Kidney (tissue), 14 donors: ENCODE measurements around the gene DHX29. TPM values are rescaled to one million over a fixed set of nuclear protein-coding genes. Genes with fewer than 3 reads are reported as not detected.

Experiments used
- DNase-seq, 5 donors: peaks; one replicate each; pipeline ENCODE4 v3.0.0-alpha.2; 2013 to 2020
- FAIRE-seq: peaks from 2 replicates; lab custom pipeline; 2012; peaks lifted over from hg19 to GRCh38; lab: Jason Lieb, UNC
- H3K27ac ChIP-seq, 2 donors: one replicate each; pipeline ENCODE4 v1.7.0; 2013; ENCODE audit warnings: low read depth in 2 of 2, low read length in 2 of 2, inconsistent platforms in 1 of 2
- H3K27me3 ChIP-seq: one replicate; pipeline ENCODE4 v1.7.1; 2013; ENCODE audit warnings: low read length, inconsistent platforms; ENCODE audit not compliant: control insufficient read depth, insufficient read depth
- H3K36me3 ChIP-seq, 3 donors: one replicate each; pipeline versions ENCODE4 v1.7.0 to v1.7.1; 2013; ENCODE audit warnings: low read length in 3 of 3, control low read depth in 1 of 3, inconsistent platforms in 1 of 3; ENCODE audit not compliant: insufficient read depth in 3 of 3, control insufficient read depth in 2 of 3
- H3K4me1 ChIP-seq, 3 donors: one replicate each; pipeline versions ENCODE4 v1.7.0 to v1.7.1; 2013; ENCODE audit warnings: low read length in 3 of 3, inconsistent platforms in 1 of 3, low read depth in 1 of 3; ENCODE audit not compliant: control insufficient read depth in 2 of 3, insufficient read depth in 2 of 3
- H3K4me3 ChIP-seq, 3 donors: one replicate each; pipeline versions ENCODE4 v1.7.0 to v1.8.1; 2013; ENCODE audit warnings: low read length in 3 of 3, control low read depth in 1 of 3, inconsistent platforms in 1 of 3
- H3K9ac ChIP-seq, 3 donors: one replicate each; pipeline versions ENCODE4 v1.7.0 to v1.7.1; 2013; ENCODE audit warnings: low read length in 3 of 3, control low read depth in 1 of 3, inconsistent platforms in 1 of 3
- H3K9me3 ChIP-seq, 3 donors: one replicate each; pipeline versions ENCODE4 v1.7.0 to v1.7.1; 2013; ENCODE audit warnings: low read length in 3 of 3, control low read depth in 1 of 3, inconsistent platforms in 1 of 3; ENCODE audit not compliant: control insufficient read depth in 2 of 3, insufficient read depth in 1 of 3
- CTCF ChIP-seq: IDR thresholded peaks from 3 replicates; pipeline ENCODE4 v1.5.1; 2012; ENCODE audit warnings: mild to moderate bottlenecking, moderate library complexity, borderline replicate concordance; ENCODE audit not compliant: insufficient read depth; ENCODE audit errors: extremely low read depth
- intact Hi-C: fragments of 100-400 bp; cut with DNase I; formaldehyde crosslinking; loops from one replicate; pipeline ENCODE4 v1.11.1; 2022
- polyA plus RNA-seq: library from polyadenylated mRNA; stranded (reverse); fragments of 350-450 nt; fragmentation: Illumina TruSeq; extraction: RNeasy Lipid Tissue Mini Kit (QIAGEN cat#74804); gene quantifications from one replicate; pipeline ENCODE4 v1.2.3, GENCODE V29; 2014; ENCODE audit warnings: low read depth, low replicate concordance; ENCODE audit not compliant: insufficient read depth
- total RNA-seq: library from RNA; stranded (reverse); fragmentation: NEBNext Ultra II Directional; extraction: Animal tissue kit (Norgen Biotek cat#: 25700); gene quantifications from one replicate; pipeline ENCODE4 v1.2.1, GENCODE V29; 2021
- donor health status: control.
- donor health status: control.
- donor health status: control.
- donor health status: control.
- donor health status: control.
- donor health status: DM: yes; HTN: yes; CAD: no.
- donor health status: Normal renal cell carcinoma (clear cell type).

Gene DHX29
- total and polyA plus RNA-seq, 2 donors from 2014 or later = 13.5 to 28.0 TPM

GRCh38 chr5:55231029-55231918, 76.2 kb downstream of the DHX29 start:
- H3K27ac ChIP-seq = no peak overlapping the region
- DNase-seq (peak; percentile 60 to 75 (median 71)), FAIRE-seq (no peak)
- no peak overlapping the region for H3K9ac ChIP-seq
- H3K9me3 ChIP-seq = no peaks in the 10 kb centered on the region
- H3K36me3 ChIP-seq = no peaks in the 10 kb centered on the region
- peaks cover 52% of the 10 kb centered on the region for H3K27me3 ChIP-seq
- no peak for TF ChIP-seq CTCF
- intact Hi-C loops = no loop called here
- peaks cover 0 to 27% (median 11%) of the 10 kb centered on the region in 3 donors for H3K4me1 ChIP-seq
- H3K4me3 ChIP-seq = peak overlapping the region in 2 of 3 donors; percentile 4 to 25

- no peak for DNase-seq
- no peak for FAIRE-seq
- Histone ChIP-seq H3K4me1 (peaks cover 0 to 27% (median 11%) of the 10 kb centered on the region in 3 donors), H3K4me3 (no peak overlapping the region), H3K9me3 (no peaks in the 10 kb centered on the region), H3K36me3 (no peaks in the 10 kb centered on the region), H3K27me3 (peaks cover 64% of the 10 kb centered on the region), H3K27ac (no peak overlapping the region), H3K9ac (no peak overlapping the region)
- intact Hi-C loops = no loop called here
- TF ChIP-seq CTCF = no peak
Measured at GRCh38 chr5:55230086-55230629, 77.3 kb downstream of the DHX29 start.

GRCh38 chr5:55227664-55228430, 79.6 kb downstream of the DHX29 start:
- H3K27me3 ChIP-seq = peaks cover 78% of the 10 kb centered on the region
- no peak for TF ChIP-seq CTCF
- DNase-seq (peak in 2 of 5 donors; percentile 40 to 44), FAIRE-seq (no peak)
- no peaks in the 10 kb centered on the region for H3K36me3 ChIP-seq
- no peak overlapping the region for H3K27ac ChIP-seq
- peaks cover 0 to 15% (median 8%) of the 10 kb centered on the region in 3 donors for H3K4me1 ChIP-seq
- peak overlapping the region in 1 of 3 donors; percentile 26 for H3K4me3 ChIP-seq
- no peak overlapping the region for H3K9ac ChIP-seq
- no peaks in the 10 kb centered on the region for H3K9me3 ChIP-seq
- intact Hi-C loops = no loop called here
